Measurements from ENCODE around the gene ROBO2.

- TF ChIP-seq CBX5 (IDR thresholded peaks at IDR 0.05; ENCODE audit: low read depth): no peak
- no peak for TF ChIP-seq ATF7 (IDR thresholded peaks at IDR 0.05; ENCODE audit: low read depth)
- TF ChIP-seq EZH2 (IDR thresholded peaks at IDR 0.05; ENCODE audit: borderline replicate concordance, control insufficient read depth, low read depth, low read length): no peak
- no peak for TF ChIP-seq USF2 (IDR thresholded peaks at IDR 0.05; ENCODE audit: borderline replicate concordance, low read depth, low read length)
- no peak for TF ChIP-seq JUNB (IDR thresholded peaks at IDR 0.05)
- TF ChIP-seq POLR2A (IDR thresholded peaks at IDR 0.05; ENCODE audit: low read depth, low read length): no peak
- no peak for TF ChIP-seq CTCF (IDR thresholded peaks at IDR 0.05 in 2 of 3, conservative IDR thresholded peaks at IDR 0.05 in 1 of 3; ENCODE audit: control insufficient read depth in 2 of 3, extremely low read depth in 1 of 3, insufficient read depth in 1 of 3, low read depth in 3 of 3, low read length in 3 of 3)
- no peak for TF ChIP-seq SREBF2 (IDR thresholded peaks at IDR 0.05; ENCODE audit: low read length)
- TF ChIP-seq ZSCAN29 (IDR thresholded peaks at IDR 0.05): no peak
Measured at GRCh38 chr3:77081240-77081661, 41.4 kb downstream of the ROBO2 start.

Data from GM12878 (cell line).